Amygdala (tissue), 56 donors: ENCODE data around the gene LRMDA.

Experiments
- DNase-seq, 56 donors: peaks; one replicate each; lab custom pipeline; 2025; lab: John Stamatoyannopoulos, UW

The LRMDA gene

DNA sequence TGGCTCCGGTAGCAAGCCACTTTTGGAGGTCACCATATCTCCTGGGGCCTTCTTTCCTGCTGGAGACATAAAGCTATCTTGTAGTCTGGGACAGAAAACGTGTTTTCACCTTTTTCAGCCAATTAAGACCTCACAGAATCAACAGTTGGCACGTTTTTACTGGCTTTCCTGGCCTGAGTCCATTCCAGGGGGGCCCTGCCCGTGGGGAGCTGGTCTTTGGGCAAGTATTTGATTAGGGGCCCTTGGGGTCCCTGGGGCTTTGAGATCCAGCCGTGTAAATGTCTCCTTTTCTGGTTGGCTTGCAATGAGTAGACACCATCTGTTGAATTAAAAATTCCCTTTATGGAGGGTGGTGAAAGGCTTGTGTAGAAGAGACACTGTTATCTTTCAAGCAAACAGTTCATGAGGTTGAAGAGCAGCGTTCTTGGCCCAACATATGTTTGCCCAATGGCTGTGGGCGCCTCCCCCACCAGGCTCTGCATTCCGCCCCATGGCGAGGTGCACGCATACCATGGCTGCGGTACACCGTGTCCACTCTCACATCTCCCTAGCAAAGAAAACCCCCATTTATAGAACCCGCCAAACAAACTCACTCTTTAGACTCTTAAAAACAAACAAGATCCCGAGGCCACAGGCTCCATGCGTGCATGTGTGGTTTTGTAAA, 593.2 kb downstream of the LRMDA start:
- no peak for DNase-seq

GRCh38 chr10:76025124-76025477, 593.7 kb downstream of the LRMDA start:
- no peak for DNase-seq

DNA sequence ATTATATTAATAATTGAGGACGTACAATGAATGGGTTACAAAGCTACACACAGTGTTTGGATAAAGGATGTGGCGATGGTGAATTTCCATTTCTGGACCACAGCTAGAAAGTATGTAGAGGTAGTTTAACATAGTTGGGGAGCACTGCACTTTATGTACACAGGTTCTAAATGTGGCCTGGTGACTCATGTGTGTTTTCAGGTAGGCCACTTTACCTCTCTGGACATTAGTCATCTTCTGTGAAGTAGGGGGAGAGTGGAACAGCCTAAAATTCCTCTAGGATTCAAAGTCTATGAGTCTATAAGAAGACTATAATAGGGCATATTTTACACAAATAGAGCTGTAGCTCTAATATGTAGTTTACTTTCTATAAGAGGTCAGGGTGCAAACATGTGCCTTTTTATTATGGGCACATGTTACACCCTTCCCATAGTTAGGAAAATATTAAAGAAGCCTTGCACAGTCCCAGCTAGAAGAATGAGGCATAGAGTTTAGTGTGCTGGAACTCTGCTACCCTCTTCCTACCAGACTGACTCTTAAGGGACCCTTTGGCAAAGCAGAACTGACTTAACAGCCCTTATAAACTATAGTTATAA, 594.9 kb downstream of the LRMDA start:
- no peak for DNase-seq

DNA sequence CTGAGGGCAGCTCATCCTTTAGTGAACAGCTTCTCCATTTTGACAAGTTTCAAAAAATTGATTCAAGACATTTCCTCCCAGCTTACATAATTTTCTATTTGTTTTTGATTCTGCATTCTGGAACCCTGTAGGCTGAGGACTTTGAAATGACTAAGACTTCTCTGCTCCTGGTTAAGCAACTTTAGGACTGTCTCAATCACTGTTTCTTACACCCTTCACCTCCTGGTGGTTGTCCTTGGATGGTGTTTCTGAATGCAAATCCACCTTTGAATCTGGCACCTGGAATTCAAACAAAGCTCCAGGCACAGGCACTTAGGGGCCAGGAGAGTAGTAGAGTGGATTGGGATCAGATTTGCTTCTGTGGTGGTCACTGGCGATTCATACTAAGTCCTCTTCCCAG, 595.5 kb downstream of the LRMDA start:
- DNase-seq = no peak

DNA sequence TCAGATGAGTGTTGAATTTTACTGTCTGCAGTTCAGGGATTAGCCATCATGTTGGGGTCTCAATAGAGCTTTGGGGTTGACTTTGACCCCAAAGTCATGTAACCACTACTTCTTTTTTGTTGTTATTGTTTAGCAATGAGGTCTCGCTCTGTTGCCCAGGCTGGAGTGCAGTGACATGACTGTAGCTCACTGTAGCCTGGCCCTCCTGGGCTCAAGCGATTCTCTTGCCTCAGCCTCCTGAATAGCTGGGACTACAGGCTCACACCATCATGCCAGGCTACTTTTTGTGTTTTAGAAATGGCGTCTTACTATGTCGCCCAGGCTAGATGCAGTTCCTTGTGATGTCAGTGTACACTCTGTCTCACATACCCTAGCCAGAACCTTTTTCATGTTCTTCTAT, 598.4 kb downstream of the LRMDA start:
- DNase-seq = no peak

GRCh38 chr10:76031099-76031498, 599.7 kb downstream of the LRMDA start:
- DNase-seq = no peak

- DNase-seq = no peak
These were observed 600.6 kb downstream of the LRMDA start for GRCh38 chr10:76031769-76032699.

DNA sequence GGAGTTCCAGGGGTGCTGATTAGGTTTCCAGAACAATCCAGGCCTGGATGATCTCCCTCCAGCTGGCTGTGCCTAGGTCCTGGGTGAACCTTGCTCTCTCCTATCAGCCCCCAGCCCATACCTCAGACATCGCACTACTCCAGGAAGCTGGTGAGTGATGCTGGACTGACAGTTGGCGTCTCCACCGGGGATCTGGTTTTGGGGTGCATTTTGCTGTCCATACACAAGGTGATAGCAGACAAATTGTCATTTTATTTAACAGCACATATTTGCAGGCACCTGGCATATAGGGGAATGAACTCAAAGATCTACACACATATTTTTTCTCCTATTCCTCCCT, 601.2 kb downstream of the LRMDA start:
- DNase-seq = no peak

GRCh38 chr10:76033457-76034196, 602.2 kb downstream of the LRMDA start:
- no peak for DNase-seq

- no peak for DNase-seq
These were observed 603.2 kb downstream of the LRMDA start for GRCh38 chr10:76034353-76035205.

- DNase-seq = peak in 2 of 56 donors; percentile 1 to 12
These were observed 604.0 kb downstream of the LRMDA start for GRCh38 chr10:76035206-76036110.

DNA sequence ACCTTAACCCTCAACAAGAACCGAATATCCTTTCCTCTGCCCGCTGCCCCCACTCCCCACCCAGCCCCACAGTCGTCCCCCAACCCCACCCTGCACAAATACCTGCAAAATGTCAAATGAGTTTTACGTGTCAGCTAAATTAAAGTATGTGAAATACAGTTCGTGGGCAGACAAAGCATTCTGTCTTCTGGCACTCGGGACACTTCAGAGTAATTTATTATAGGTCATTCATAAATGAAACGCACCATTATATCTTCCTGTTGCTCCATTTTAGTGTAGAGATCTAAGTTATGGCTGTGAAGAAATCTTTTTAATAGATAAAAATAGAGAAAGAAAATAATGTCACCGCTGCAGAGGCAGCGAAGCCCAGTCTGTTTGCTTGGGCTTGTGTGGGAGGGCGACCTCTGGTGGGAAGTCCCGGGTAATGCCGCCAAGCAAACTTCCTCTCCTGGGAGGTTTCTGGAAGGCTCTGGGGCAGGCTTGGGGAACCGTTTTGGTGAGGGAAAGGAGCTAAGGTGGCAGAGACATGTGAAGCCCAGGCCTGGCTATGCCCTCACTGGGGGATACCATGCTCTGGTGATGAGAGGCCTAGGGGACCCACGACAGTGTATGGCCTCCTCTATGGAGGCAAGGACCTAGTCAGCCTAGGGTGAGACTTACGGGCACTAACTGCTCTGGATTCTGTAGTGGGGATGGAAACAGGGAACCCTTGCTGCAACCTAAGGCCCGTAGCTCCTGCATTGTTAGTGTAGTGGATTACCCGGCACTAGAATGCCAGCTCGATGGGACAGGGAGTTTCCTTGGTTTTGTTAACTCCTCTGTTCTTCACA, 604.9 kb downstream of the LRMDA start:
- DNase-seq = peak in 53 of 56 donors; percentile 3 to 74 (median 43)

- DNase-seq = no peak
These were observed 605.5 kb downstream of the LRMDA start for GRCh38 chr10:76036962-76037361.

DNA sequence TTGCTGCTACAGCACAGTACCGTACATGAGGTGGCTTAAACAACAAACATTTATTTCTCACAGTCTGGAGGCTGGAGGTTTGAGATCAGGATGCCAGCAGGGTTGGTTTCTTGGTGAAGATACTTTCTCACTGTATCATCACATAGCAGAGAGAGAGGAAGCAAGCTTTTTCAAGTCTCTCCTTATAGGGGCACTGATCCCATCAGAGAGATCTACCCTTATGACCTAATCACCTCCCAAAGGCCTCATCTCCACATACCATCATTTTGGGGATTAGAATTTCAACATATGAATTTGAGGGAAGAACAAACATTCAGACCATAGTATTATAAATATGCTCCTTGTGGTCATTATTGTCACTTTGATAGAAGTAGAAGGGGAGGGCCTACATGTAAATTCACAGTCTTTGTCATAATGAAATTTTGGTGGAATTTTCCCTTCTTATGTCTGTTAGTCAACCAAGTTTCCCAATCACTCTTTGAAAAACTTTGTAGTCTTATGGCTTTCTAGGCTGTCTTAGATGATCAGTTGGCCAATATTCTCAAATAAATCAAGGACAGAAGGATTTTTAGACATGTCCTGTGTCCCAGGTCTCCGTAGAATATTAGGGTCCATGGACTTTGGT, 606.2 kb downstream of the LRMDA start:
- no peak for DNase-seq

DNA sequence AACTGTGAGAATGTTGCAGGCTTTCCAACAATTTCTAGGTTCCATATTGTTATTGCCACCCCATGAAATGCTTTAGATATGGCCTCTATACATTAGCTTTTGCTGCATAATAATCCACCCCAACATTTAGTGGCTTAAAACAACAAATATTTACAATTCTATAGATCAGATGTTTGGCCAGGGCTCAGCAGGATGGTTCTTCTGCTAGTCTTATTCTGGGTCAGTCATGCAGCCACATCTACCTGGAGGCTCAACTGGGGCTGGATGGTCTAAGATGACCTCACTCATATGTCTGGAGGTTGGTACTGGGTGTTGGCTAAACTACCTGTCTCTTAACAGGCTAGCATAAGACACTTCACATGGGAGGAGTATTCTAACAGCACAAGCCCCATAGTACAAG, 607.3 kb downstream of the LRMDA start:
- no peak for DNase-seq

DNA sequence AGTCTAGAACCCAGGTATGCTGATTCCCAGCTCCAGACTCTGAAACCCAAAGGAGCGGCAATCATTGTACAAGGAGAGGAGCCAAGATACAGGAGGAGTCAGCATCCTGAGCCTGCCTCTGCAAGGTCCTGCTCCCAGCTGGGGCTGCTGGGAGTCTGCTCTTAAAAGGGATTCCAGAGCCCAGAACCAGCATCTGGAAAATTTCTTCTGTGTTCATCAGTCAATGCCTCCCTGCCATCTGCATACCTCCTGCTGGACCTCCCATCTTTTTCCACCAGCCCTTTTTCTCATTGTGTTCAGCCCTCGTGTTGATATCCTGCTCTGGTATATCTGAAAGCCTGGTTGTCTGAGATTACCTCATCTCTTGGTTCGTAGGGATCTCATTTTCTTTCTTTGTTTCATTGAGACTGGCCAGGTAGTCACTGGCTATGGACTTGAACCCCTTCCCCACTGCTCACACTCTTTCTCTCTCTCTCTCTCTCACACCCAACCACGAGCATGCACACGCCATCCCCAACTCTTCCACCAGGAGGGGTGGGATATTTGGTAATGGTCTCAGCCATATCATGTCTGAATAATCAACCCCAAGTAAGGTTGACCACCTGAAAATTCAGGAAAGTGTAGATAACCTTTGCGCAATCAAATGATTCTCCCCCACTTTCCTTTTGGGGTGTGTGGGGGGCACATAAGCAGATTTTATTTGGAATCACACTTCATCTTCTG, 608.8 kb downstream of the LRMDA start:
- no peak for DNase-seq

GRCh38 chr10:76040830-76041220, 609.4 kb downstream of the LRMDA start:
- DNase-seq = no peak
